HepG2 (cell line): ENCODE results near the gene ZNF653. TPM values are rescaled to one million over a fixed set of nuclear protein-coding genes. Genes with fewer than 3 reads are reported as not detected.
A peak's percentile ranks its signal among the peaks of the same experiment; 100 is the strongest.

Source experiments
- AHR ChIP-seq: IDR thresholded peaks from 2 replicates; pipeline ENCODE4 v1.6.1; 2018; ENCODE audit warnings: missing genetic modification reagents, missing compliant biosample characterization
- ATF2 ChIP-seq: sonication (generic); formaldehyde crosslinking; IDR thresholded peaks from 2 replicates; pipeline ENCODE4 v1.4.0; 2020; ENCODE audit warnings: missing genetic modification reagents
- ATF7 ChIP-seq, 2 experiments: fragments of 450-650 bp in 1 of 2; sonication (generic) in 1 of 2; formaldehyde crosslinking in 1 of 2; IDR thresholded peaks; 2 replicates each; pipeline versions ENCODE4 v1.4.0 to v1.6.1; 2016 to 2020; ENCODE audit warnings: antibody characterized with exemption in 1 of 2, mild to moderate bottlenecking in 1 of 2, missing genetic modification reagents in 1 of 2
- CREB1 ChIP-seq, 2 experiments: fragments of 450-650 bp in 1 of 2; IDR thresholded peaks; 2 replicates each; pipeline ENCODE4 v1.6.1; 2016 to 2017; ENCODE audit warnings: control low read depth in 1 of 2, mild to moderate bottlenecking in 1 of 2, missing compliant biosample characterization in 1 of 2, missing genetic modification characterization in 1 of 2
- ERF ChIP-seq: IDR thresholded peaks from 2 replicates; pipeline ENCODE4 v1.6.1; 2018; ENCODE audit warnings: missing biosample characterization, missing genetic modification reagents
- FOXA3 ChIP-seq: IDR thresholded peaks from 2 replicates; pipeline ENCODE4 v1.6.1; 2016; ENCODE audit warnings: missing genetic modification reagents, missing compliant biosample characterization
- GATAD1 ChIP-seq: IDR thresholded peaks from 2 replicates; pipeline ENCODE4 v1.6.1; 2016; ENCODE audit warnings: missing genetic modification reagents, missing compliant biosample characterization
- KAT8 ChIP-seq: IDR thresholded peaks from 2 replicates; pipeline ENCODE4 v1.6.1; 2016; ENCODE audit warnings: missing genetic modification reagents, missing compliant biosample characterization
- KDM2A ChIP-seq: sonication (generic); formaldehyde crosslinking; IDR thresholded peaks from 2 replicates; pipeline ENCODE4 v1.4.0; 2020; ENCODE audit warnings: low read depth, missing genetic modification reagents, borderline replicate concordance
- KDM6A ChIP-seq: IDR thresholded peaks from 2 replicates; pipeline ENCODE4 v1.6.1; 2016; ENCODE audit warnings: low read depth
- KLF11 ChIP-seq: IDR thresholded peaks from 2 replicates; pipeline ENCODE4 v1.6.1; 2016; ENCODE audit warnings: missing compliant biosample characterization
- MAFF ChIP-seq: IDR thresholded peaks from 2 replicates; pipeline ENCODE4 v1.6.1; 2011; ENCODE audit warnings: low read depth, low read length, improper control_type of control experiment
- MED13 ChIP-seq: sonication (generic); formaldehyde crosslinking; IDR thresholded peaks from 2 replicates; pipeline ENCODE4 v1.5.0; 2020; ENCODE audit warnings: missing genetic modification reagents
- MTERF4 ChIP-seq: sonication (generic); formaldehyde crosslinking; IDR thresholded peaks from 2 replicates; pipeline ENCODE4 v1.8.0; 2023; ENCODE audit warnings: mild to moderate bottlenecking, missing genetic modification reagents
- NCOA5 ChIP-seq: sonication (generic); formaldehyde crosslinking; IDR thresholded peaks from 2 replicates; pipeline ENCODE4 v1.4.0; 2020; ENCODE audit warnings: missing genetic modification reagents
- PAXIP1 ChIP-seq: sonication (generic); formaldehyde crosslinking; conservative IDR thresholded peaks from 2 replicates; pipeline ENCODE4 v1.4.0; 2020; ENCODE audit warnings: mild to moderate bottlenecking, missing genetic modification reagents, moderate library complexity
- PHB2 ChIP-seq: fragments of 450-650 bp; IDR thresholded peaks from 2 replicates; pipeline ENCODE4 v1.6.1; 2018; ENCODE audit not compliant: partially characterized antibody
- RFX5 ChIP-seq: IDR thresholded peaks from 2 replicates; pipeline ENCODE4 v1.6.1; 2011; ENCODE audit warnings: low read depth, low read length, improper control_type of control experiment
- ZNF282 ChIP-seq: fragments of 450-650 bp; IDR thresholded peaks from 2 replicates; pipeline ENCODE4 v1.6.1; 2018; ENCODE audit not compliant: partially characterized antibody
- ZNF589 ChIP-seq: sonication (generic); formaldehyde crosslinking; conservative IDR thresholded peaks from 2 replicates; pipeline ENCODE4 v1.8.0; 2022; ENCODE audit warnings: mild to moderate bottlenecking, moderate library complexity, missing genetic modification reagents
- ZNF670 ChIP-seq: sonication (generic); formaldehyde crosslinking; IDR thresholded peaks from 2 replicates; pipeline ENCODE4 v1.8.0; 2022; ENCODE audit warnings: mild to moderate bottlenecking, missing genetic modification reagents, borderline replicate concordance
- ZNF691 ChIP-seq: sonication (generic); formaldehyde crosslinking; IDR thresholded peaks from 2 replicates; pipeline ENCODE4 v1.4.0; 2020; ENCODE audit warnings: missing genetic modification reagents, low read depth, mild to moderate bottlenecking, borderline replicate concordance
- ZNF713 ChIP-seq: sonication (generic); formaldehyde crosslinking; IDR thresholded peaks from 2 replicates; pipeline ENCODE4 v1.4.0; 2020; ENCODE audit warnings: mild to moderate bottlenecking, missing genetic modification reagents
- ZNF746 ChIP-seq: sonication (generic); formaldehyde crosslinking; IDR thresholded peaks from 2 replicates; pipeline ENCODE4 v1.8.0; 2022; ENCODE audit warnings: mild to moderate bottlenecking, missing genetic modification reagents
- ZNF850 ChIP-seq: sonication (generic); formaldehyde crosslinking; conservative IDR thresholded peaks from 2 replicates; pipeline ENCODE4 v1.9.0; 2021; ENCODE audit warnings: mild to moderate bottlenecking, missing genetic modification reagents
- polyA plus RNA-seq, 8 experiments: library from polyadenylated mRNA; depleted of rRNA in 3 of 8; stranded (reverse) in 7 of 8; unstranded in 1 of 8; fragments of >200 nt; fragmentation: Illumina TruSeq in 4 of 8; extraction: Trizol in 4 of 8; gene quantifications; 2 replicates each; pipeline versions ENCODE4 v1.2.1 to v1.2.3, GENCODE V29; 2011 to 2016; ENCODE audit warnings: low read depth in 4 of 8, missing spikeins in 1 of 8, mixed read lengths in 1 of 8; ENCODE audit not compliant: insufficient read depth in 1 of 8
- total RNA-seq, 5 experiments: library from RNA; depleted of rRNA; stranded (reverse); fragments of >200 nt; fragmentation: Illumina TruSeq; extraction: Trizol; gene quantifications; 2 replicates each; pipeline ENCODE4 v1.2.3, GENCODE V29; 2016; ENCODE audit warnings: low read depth in 1 of 5

The ZNF653 gene
- total and polyA plus RNA-seq, 2 of the 13 experiments (the other 11 are each of a cell fraction or from before 2014, with no cell fraction given) = 4.7 to 7.1 TPM

GRCh38 chr19:11505504-11506100 lies at the start of gene ZNF653 (continued):
- TF ChIP-seq ZNF746 (CRISPR knock-in tag) (0 out of 2 replicates have a peak, but pooled peaks have one; percentile 31), KDM2A (CRISPR knock-in tag) (peak; percentile 93), PHB2 (no peak), PAXIP1 (CRISPR knock-in tag) (no peak; the same call in none of the 2 replicates), RFX5 (no peak), ZNF282 (no peak), ZNF713 (CRISPR knock-in tag) (no peak), MAFF (no peak), FOXA3 (CRISPR knock-in tag) (no peak; the same call in 1 of the 2 replicates), CREB1 (IDR thresholded peaks at IDR 0.05) (peak; percentile 90), CREB1 (CRISPR knock-in tag; IDR thresholded peaks at IDR 0.05) (peak; percentile 98), ZNF691 (CRISPR knock-in tag) (peak; percentile 37; the same call in 1 of the 2 replicates), NCOA5 (CRISPR knock-in tag) (no peak), GATAD1 (CRISPR knock-in tag) (peak; percentile 87), ZNF670 (no peak), ZNF589 (CRISPR knock-in tag) (no peak), ATF2 (CRISPR knock-in tag) (no peak), KDM6A (no peak), ZNF850 (CRISPR knock-in tag) (no peak), ERF (CRISPR knock-in tag) (no peak; the same call in none of the 2 replicates), MED13 (no peak), ATF7 (IDR thresholded peaks at IDR 0.05) (no peak), ATF7 (CRISPR knock-in tag; IDR thresholded peaks at IDR 0.05) (0 out of 2 replicates have a peak, but pooled peaks have one; percentile 16), AHR (0 out of 2 replicates have a peak, but pooled peaks have one; percentile 38), KLF11 (CRISPR knock-in tag) (no peak), KAT8 (CRISPR knock-in tag) (peak; percentile 80), MTERF4 (0 out of 2 replicates have a peak, but pooled peaks have one; percentile 8)
